GM19238 (cell line): ENCODE measurements around the gene ZNF679.
"Not testable (repeated sequence)": the region's sequence is repeated elsewhere in the genome, so short reads cannot be mapped to it uniquely, and the experiment has no call there.

Experiments used
- DNase-seq: peaks from one replicate; pipeline ENCODE4 v3.0.0; 2011; ENCODE audit warnings: low spot score; ENCODE audit not compliant: insufficient read length

ZNF679 gene

GRCh38 chr7:64228174-64228573 lies at the start of gene ZNF679:
Gene ZNF679 (plus strand): TSS chr7:64228474. CDS start chr7:64249118, 20,644 bp downstream.
- DNase-seq: not testable (repeated sequence)

DNA sequence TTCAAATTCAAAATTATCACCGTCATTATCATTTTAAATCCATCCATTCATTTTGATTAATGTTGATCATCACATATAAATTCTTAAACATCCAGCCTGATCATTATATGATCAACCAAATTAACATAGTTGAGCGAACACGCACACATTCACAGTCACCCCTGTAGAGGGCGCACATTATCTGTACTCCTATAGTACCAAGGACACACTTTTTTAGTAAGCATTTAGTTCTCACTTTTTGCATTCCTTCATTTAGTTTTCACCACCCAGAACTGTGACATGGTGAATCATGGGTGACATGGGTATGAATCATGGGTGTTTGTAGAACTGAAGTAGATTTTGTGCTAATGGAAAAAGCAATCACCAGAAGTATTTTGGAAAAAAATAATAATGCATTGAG lies 47.3 kb upstream of the ZNF679 start:
- DNase-seq: no peak

DNA sequence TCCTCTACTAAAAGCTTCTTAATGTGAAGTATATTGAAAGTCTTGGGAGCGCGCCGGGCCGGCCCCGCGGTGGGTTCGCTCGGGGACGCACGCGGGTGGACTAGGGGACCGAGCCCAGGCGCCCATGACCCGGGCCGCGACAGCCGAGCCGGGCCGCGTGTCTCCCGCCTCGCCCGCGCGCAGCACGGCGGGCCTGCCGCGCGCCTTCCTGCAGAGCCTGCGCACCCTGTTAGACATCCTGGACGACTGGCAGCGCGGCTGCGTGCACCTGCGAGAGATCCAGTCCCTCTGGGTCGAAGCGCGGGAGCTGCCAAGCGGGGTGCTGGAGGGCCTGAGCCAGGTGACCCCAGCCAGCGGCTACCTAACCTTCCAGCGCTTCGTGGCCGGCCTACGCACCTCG lies 46.7 kb upstream of the ZNF679 start:
- DNase-seq: no peak

DNA sequence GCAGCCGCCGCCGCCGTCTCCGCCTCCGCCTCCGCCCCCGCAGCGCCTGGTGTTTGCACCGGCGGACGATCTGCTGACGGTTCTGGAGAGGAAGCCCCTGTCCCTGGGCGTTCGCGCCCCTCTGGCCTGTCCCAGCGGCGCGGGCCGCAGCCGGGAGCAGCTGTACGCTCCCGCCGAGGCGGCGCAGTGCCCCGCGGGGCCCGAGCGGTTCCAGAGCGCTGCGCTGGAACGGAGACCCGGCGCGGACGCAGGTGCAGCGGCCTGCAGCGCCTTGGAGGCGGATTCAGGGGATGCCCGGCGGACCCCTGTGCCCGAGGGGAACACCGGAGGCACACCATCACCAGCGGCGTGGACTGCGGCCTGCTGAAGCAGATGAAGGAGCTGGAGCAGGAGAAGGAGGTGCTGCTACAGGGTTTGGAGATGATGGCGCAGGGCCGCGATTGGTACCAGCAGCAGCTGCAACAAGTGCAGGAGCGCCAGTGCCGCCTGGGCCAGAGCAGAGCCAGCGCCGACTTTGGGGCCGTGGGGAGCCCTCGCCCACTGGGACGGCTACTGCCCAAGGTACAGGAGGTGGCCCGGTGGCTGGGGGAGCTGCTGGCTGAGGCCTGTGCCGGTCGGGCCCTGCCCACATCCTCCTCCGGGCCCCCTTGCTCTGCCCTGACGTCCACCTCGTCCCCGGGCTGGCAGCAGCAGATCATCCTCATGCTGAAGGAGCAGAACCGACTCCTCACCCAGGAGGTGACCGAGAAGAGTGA lies 46.1 kb upstream of the ZNF679 start:
- DNase-seq: no peak

- DNase-seq: no peak
Observed at GRCh38 chr7:64183126-64183742, 45.0 kb upstream of the ZNF679 start.

DNA sequence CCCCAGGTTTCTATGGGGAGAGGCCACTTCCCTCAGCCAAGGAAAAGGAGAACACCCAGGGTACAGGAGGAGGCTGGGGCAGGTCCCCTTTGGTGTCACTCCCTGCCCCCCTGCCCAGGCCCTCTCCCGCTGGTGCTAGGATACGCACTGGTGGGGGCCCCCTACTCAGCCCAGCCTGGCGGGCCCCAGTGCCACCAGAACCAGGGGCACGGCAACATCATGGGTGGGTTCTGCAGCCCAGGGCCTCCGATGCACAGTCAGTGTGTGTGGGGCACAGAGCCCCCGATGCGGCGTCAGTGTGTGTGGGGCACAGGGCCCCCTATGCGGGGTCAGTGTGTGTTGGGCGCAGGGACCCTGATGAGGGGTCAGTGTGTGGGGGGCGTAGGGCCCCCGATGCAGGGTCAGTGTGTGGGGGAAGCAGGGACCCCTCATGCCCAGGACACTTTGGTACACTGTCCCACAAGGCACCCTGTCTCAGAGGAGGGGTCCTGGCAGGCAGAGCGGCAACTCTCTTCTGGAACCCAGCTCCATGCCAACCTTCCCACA lies 44.4 kb upstream of the ZNF679 start:
- DNase-seq: no peak

GRCh38 chr7:64184376-64184775 lies 43.9 kb upstream of the ZNF679 start:
- no peak for DNase-seq

DNA sequence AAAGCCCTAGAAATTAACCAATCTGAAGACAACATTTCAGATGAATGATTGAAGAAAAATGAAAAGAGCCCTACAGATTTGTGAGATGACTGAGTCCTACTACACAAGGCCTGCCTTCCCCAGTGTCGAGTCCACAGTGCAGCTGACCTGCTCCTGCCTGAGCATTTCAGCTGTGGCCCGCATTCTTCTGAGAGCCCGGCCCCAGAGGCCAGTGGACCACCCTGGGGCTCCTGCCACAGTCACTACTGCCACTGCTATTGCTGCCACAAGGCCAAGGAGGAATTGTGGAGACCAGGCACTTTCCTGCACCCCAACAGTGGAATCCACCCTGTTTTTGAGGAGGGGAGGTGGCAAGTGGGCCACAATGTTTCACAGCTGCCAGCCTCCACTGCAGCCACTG lies 40.9 kb upstream of the ZNF679 start:
- no peak for DNase-seq

GRCh38 chr7:64192148-64192704 lies 36.0 kb upstream of the ZNF679 start:
- DNase-seq: no peak

- DNase-seq: no peak
Observed at GRCh38 chr7:64192775-64193174, 35.5 kb upstream of the ZNF679 start.

DNA sequence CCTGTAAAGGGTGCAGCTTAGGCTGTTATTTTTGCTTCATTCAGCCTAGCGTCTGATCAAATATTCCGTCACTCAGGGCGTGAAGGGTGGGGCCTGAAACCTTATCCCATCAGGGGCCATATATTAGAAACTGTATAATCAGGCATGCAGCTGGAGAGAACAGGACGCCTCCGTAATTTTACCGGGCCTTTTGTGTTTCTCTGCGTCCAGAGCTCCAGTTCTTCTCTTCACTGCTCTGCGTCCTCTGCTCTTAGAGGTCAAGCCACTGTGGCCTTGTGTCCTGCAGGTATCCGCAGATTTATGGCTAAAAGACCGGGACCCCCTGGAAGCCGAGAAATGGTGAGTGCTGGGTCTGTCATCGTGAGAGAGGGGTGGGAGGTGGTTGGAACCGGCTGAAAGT lies 21.4 kb upstream of the ZNF679 start, which contains the start of gene ZNF735:
Gene ZNF735 (plus strand): TSS at position 301 of the 400 bp plus-strand sequence. CDS start 0 bp downstream, at position 301.
- no peak for DNase-seq

GRCh38 chr7:64219710-64220298 lies 8.5 kb upstream of the ZNF679 start:
- not testable (repeated sequence) for DNase-seq

DNA sequence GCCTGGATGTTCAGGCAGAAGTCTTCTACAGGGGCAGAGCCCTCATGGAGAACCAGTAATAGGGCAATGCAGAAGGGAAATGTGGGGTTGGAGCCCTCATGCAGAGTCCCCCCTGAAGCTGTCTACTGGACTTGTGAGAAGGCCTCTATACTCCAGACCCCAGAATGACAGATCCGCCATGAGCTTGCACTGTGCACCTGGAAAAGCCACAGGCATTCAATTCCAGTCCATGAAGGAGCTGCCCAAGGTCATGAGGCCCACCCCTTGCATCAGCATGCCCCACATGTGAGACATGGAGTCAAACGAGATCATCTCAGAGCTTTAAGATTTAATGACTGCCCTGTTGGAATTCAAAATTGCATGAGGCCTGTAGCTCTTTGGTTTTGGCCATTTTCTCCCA lies 4.9 kb upstream of the ZNF679 start:
- DNase-seq: no peak

- DNase-seq: no peak
Observed at GRCh38 chr7:64266341-64266919, 38.2 kb downstream of the ZNF679 start.

DNA sequence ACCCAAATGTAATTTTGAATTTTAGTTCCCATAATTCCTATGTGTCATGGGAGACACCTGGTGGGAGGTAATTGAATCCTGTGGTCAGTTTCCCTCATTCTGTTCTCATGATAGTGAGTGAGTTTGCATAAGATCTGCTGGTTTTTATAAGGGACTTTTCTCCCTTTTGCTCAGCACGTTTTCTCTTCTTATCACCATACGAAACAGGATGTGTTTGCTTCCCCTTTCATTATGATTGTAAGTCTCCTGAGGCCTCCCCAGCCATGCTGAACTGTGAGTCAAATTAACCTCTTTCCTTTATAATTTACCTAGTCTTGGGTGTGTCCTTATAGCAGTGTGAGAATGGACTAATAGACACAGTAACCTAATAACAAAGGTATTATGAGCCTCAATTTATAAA lies 49.4 kb downstream of the ZNF679 start:
- no peak for DNase-seq

- no peak for DNase-seq
Observed at GRCh38 chr7:64294701-64295420, 66.6 kb downstream of the ZNF679 start.

GRCh38 chr7:64297418-64297817 lies 69.1 kb downstream of the ZNF679 start:
- not testable (repeated sequence) for DNase-seq

DNA sequence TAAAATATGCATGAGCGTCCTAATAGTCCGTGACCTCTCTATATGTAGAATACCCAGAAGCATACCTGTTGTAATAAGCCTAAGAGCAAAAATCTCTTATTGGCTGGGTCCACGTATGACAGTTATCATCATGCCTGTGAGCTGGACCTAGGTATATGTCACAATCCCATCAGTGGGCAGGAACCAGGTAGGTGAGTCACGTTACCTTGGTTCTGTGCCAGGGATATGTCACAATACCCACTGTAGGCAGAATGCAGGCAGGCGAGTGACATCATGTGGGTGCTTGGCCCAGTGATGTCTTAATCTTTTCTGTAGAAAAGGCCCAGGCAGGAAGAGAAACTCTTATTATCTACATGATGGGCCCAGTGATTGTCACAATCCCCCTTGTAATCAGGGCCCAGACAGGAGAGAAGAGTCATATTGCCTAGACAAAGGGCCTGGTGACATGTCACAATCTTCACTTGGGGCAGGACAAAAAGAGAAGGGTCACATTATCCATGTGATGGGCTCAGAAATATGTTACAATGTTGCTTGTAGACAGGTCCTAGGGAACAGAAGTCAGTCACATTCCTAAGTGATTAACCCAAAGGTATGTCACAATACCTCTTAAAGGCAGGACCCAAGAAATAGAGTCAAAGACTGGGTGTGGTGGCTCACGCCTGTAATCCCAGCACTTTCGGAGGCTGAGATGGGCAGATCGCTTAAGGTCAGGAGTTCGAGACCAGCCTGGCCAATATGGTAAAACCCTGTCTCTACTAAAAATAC lies 72.5 kb downstream of the ZNF679 start:
- no peak for DNase-seq

GRCh38 chr7:64307254-64308015 lies 79.2 kb downstream of the ZNF679 start:
- DNase-seq: peak; percentile 49

DNA sequence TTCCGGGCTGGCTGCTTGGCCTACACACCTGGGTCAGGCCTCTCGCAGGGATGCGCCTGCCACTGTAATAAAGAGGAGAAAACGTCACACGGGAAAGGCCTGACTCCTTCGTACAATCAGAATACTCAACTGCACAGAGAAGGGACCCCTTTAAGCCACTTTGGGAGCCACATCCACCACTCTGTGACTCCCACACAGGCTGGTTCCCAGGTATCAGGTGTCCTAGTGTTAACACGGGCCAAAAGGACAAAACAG lies 79.7 kb downstream of the ZNF679 start:
- no peak for DNase-seq
